Liver (tissue), 3 donors: Measurements from ENCODE around the gene TMEM82.

Experiments
- EGR1 ChIP-seq, 2 donors: IDR thresholded peaks; 2 replicates each; pipeline ENCODE4 v1.6.1; 2016 to 2018; ENCODE audit warnings: antibody characterized with exemption in 2 of 2, low read depth in 2 of 2
- FOXA1 ChIP-seq: IDR thresholded peaks from 2 replicates; pipeline ENCODE4 v1.6.1; 2016; ENCODE audit warnings: antibody characterized with exemption
- FOXA2 ChIP-seq: IDR thresholded peaks from 2 replicates; pipeline ENCODE4 v1.6.1; 2016; ENCODE audit warnings: antibody characterized with exemption
- GABPA ChIP-seq, 2 donors: IDR thresholded peaks in 1 of 2; conservative IDR thresholded peaks in 1 of 2; 2 replicates each; pipeline ENCODE4 v1.6.1; 2016; ENCODE audit warnings: antibody characterized with exemption in 2 of 2, mild to moderate bottlenecking in 1 of 2, moderate library complexity in 1 of 2
- HNF4G ChIP-seq: IDR thresholded peaks from 2 replicates; pipeline ENCODE4 v1.6.1; 2016; ENCODE audit warnings: antibody characterized with exemption
- JUND ChIP-seq, 2 donors: IDR thresholded peaks; 2 replicates each; pipeline ENCODE4 v1.6.1; 2016; ENCODE audit warnings: antibody characterized with exemption in 2 of 2
- MAX ChIP-seq: IDR thresholded peaks from 2 replicates; pipeline ENCODE4 v1.6.1; 2016; ENCODE audit warnings: antibody characterized with exemption
- RAD21 ChIP-seq, 2 donors: IDR thresholded peaks; 2 replicates each; pipeline ENCODE4 v1.6.1; 2016; ENCODE audit warnings: antibody characterized with exemption in 2 of 2, mild to moderate bottlenecking in 2 of 2
- SP1 ChIP-seq: IDR thresholded peaks from 2 replicates; pipeline ENCODE4 v1.6.1; 2018; ENCODE audit warnings: antibody characterized with exemption, mild to moderate bottlenecking
- TAF1 ChIP-seq: conservative IDR thresholded peaks from 2 replicates; pipeline ENCODE4 v1.6.1; 2016; ENCODE audit warnings: antibody characterized with exemption, mild to moderate bottlenecking
- TF ChIP-seq, protein P1 (sequence below): fragments of 150-350 bp; IDR thresholded peaks from 2 replicates; pipeline ENCODE4 v1.5.1; 2017; ENCODE audit warnings: improper control_type of control experiment, low read depth, low read length; ENCODE audit not compliant: missing input control
- TF ChIP-seq, protein P2 (sequence below): IDR thresholded peaks from 2 replicates; pipeline ENCODE4 v1.6.1; 2016; ENCODE audit warnings: antibody characterized with exemption, mild to moderate bottlenecking
- TF ChIP-seq, protein P3 (sequence below): IDR thresholded peaks from 2 replicates; pipeline ENCODE4 v1.6.1; 2016; ENCODE audit warnings: antibody characterized with exemption
- donor health status: healthy.
- donor health status: healthy.

DNA sequence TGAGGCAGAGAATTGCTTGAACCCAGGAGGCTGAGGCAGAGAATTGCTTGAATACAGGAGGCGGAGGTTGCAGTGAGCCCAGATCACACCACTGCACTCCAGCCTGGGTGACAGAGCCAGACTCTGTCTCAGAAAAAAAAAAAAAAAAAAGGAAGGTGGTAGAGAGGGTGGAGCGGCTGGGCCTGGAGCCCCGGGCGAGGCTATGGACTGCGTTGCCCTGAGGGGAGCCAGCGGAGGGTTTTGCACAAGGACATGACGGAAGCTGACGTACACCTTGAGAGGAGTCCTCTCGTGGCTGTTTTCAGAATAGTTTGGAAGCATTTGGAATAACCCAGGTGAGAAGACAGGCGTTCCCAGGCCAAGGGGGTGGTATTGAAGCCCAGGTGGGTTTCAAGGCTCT lies 9.4 kb downstream of the TMEM82 start:
- TF ChIP-seq, protein P1, sequence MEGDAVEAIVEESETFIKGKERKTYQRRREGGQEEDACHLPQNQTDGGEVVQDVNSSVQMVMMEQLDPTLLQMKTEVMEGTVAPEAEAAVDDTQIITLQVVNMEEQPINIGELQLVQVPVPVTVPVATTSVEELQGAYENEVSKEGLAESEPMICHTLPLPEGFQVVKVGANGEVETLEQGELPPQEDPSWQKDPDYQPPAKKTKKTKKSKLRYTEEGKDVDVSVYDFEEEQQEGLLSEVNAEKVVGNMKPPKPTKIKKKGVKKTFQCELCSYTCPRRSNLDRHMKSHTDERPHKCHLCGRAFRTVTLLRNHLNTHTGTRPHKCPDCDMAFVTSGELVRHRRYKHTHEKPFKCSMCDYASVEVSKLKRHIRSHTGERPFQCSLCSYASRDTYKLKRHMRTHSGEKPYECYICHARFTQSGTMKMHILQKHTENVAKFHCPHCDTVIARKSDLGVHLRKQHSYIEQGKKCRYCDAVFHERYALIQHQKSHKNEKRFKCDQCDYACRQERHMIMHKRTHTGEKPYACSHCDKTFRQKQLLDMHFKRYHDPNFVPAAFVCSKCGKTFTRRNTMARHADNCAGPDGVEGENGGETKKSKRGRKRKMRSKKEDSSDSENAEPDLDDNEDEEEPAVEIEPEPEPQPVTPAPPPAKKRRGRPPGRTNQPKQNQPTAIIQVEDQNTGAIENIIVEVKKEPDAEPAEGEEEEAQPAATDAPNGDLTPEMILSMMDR = no peak
- TF ChIP-seq FOXA2 (no peak), TAF1 (no peak), HNF4G (no peak), RAD21 (IDR thresholded peaks at IDR 0.05) (no peak), FOXA1 (no peak), EGR1 (IDR thresholded peaks at IDR 0.05; ENCODE audit: low read depth in 2 of 2) (no peak), MAX (no peak), SP1 (no peak), GABPA (IDR thresholded peaks at IDR 0.05 in 1 of 2, conservative IDR thresholded peaks at IDR 0.05 in 1 of 2) (no peak), JUND (IDR thresholded peaks at IDR 0.05) (no peak)
- TF ChIP-seq, protein P2, sequence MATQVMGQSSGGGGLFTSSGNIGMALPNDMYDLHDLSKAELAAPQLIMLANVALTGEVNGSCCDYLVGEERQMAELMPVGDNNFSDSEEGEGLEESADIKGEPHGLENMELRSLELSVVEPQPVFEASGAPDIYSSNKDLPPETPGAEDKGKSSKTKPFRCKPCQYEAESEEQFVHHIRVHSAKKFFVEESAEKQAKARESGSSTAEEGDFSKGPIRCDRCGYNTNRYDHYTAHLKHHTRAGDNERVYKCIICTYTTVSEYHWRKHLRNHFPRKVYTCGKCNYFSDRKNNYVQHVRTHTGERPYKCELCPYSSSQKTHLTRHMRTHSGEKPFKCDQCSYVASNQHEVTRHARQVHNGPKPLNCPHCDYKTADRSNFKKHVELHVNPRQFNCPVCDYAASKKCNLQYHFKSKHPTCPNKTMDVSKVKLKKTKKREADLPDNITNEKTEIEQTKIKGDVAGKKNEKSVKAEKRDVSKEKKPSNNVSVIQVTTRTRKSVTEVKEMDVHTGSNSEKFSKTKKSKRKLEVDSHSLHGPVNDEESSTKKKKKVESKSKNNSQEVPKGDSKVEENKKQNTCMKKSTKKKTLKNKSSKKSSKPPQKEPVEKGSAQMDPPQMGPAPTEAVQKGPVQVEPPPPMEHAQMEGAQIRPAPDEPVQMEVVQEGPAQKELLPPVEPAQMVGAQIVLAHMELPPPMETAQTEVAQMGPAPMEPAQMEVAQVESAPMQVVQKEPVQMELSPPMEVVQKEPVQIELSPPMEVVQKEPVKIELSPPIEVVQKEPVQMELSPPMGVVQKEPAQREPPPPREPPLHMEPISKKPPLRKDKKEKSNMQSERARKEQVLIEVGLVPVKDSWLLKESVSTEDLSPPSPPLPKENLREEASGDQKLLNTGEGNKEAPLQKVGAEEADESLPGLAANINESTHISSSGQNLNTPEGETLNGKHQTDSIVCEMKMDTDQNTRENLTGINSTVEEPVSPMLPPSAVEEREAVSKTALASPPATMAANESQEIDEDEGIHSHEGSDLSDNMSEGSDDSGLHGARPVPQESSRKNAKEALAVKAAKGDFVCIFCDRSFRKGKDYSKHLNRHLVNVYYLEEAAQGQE = no peak
- TF ChIP-seq, protein P3, sequence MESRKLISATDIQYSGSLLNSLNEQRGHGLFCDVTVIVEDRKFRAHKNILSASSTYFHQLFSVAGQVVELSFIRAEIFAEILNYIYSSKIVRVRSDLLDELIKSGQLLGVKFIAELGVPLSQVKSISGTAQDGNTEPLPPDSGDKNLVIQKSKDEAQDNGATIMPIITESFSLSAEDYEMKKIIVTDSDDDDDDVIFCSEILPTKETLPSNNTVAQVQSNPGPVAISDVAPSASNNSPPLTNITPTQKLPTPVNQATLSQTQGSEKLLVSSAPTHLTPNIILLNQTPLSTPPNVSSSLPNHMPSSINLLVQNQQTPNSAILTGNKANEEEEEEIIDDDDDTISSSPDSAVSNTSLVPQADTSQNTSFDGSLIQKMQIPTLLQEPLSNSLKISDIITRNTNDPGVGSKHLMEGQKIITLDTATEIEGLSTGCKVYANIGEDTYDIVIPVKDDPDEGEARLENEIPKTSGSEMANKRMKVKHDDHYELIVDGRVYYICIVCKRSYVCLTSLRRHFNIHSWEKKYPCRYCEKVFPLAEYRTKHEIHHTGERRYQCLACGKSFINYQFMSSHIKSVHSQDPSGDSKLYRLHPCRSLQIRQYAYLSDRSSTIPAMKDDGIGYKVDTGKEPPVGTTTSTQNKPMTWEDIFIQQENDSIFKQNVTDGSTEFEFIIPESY = no peak
